Sigmoid colon (tissue), 7 donors: ENCODE data around the gene MYT1. TPM values are rescaled to one million over a fixed set of nuclear protein-coding genes. Genes with fewer than 3 reads are reported as not detected.

Experiments
- DNase-seq: peaks from one replicate; pipeline ENCODE4 v3.0.0-alpha.2; 2019
- H3K27ac ChIP-seq, 4 donors: fragments of 200-600 bp; sonication (generic); one replicate each; pipeline ENCODE4 v1.5.1; 2016 to 2019; ENCODE audit warnings: mild to moderate bottlenecking in 1 of 4
- H3K27me3 ChIP-seq, 3 donors: fragments of 200-600 bp; sonication (generic); one replicate each; pipeline ENCODE4 v1.5.1; 2019; ENCODE audit warnings: mild to moderate bottlenecking in 1 of 3
- H3K36me3 ChIP-seq, 4 donors: fragments of 200-600 bp; sonication (generic); one replicate each; pipeline ENCODE4 v1.5.1; 2016 to 2019
- H3K4me1 ChIP-seq, 4 donors: fragments of 200-600 bp; sonication (generic); one replicate each; pipeline ENCODE4 v1.5.1; 2017 to 2019
- H3K4me3 ChIP-seq, 4 donors: fragments of 200-600 bp; sonication (generic); one replicate each; pipeline ENCODE4 v1.5.1; 2017 to 2019; ENCODE audit warnings: mild to moderate bottlenecking in 2 of 4, moderate library complexity in 1 of 4
- H3K9me3 ChIP-seq, 4 donors: fragments of 200-600 bp in 3 of 4; sonication (generic) in 3 of 4; one replicate each; pipeline versions ENCODE4 v1.5.1 to v1.6.1; 2013 to 2019
- CTCF ChIP-seq, 4 experiments: fragments of 450-650 bp in 3 of 4; fragments of 200-600 bp in 1 of 4; IDR thresholded peaks; one replicate each; pipeline ENCODE4 v1.5.1; 2016 to 2019; ENCODE audit warnings: antibody characterized with exemption in 4 of 4, mild to moderate bottlenecking in 3 of 4, moderate library complexity in 2 of 4
- EP300 ChIP-seq, 4 donors: sonication (generic); formaldehyde crosslinking; IDR thresholded peaks; one replicate each; pipeline ENCODE4 v1.6.1; 2017; ENCODE audit warnings: antibody characterized with exemption in 4 of 4
- POLR2A ChIP-seq, 2 donors: fragments of 450-650 bp; IDR thresholded peaks; one replicate each; pipeline ENCODE4 v1.6.1; 2016; ENCODE audit warnings: antibody characterized with exemption in 2 of 2, mild to moderate bottlenecking in 2 of 2, moderate library complexity in 2 of 2
- POLR2AphosphoS5 ChIP-seq, 4 donors: sonication (generic); formaldehyde crosslinking; IDR thresholded peaks; one replicate each; pipeline ENCODE4 v1.6.1; 2017; ENCODE audit warnings: antibody characterized with exemption in 4 of 4
- WGBS, 2 donors: extraction: QIAGEN DNeasy Blood & Tissue Kit; methylation state at CpG; one replicate each; pipeline ENCODE4 v1.1.7; 2013; 5-methylcytosine and 5-hydroxymethylcytosine counted together
- intact Hi-C: fragments of 100-400 bp; cut with DNase I; formaldehyde crosslinking; loops from one replicate; pipeline ENCODE4 v1.15.1; 2023
- polyA plus RNA-seq, 3 donors: library from polyadenylated mRNA; stranded (reverse); fragments of 200-250 nt; gene quantifications; one replicate each; pipeline ENCODE4 v1.2.3, GENCODE V29; 2013
- total RNA-seq, 4 donors: library from RNA; depleted of rRNA; stranded (reverse); fragments of >200 nt; gene quantifications; one replicate each; pipeline ENCODE4 v1.1.0, GENCODE V29; 2016
- donor health status: healthy with polysubstance abuse.
- donor health status: Bipolar disorder and iron deficiency.
- donor health status: healthy.

Gene MYT1
- total and polyA plus RNA-seq, 7 donors: under 0.01 to 1.1 (median 0.27) TPM; not detected in 2

GRCh38 chr20:64198347-64198746 lies 34.1 kb downstream of the MYT1 start:
- WGBS, 2 donors: 86 to 89% methylated on average over 9 of the region's 9 CpGs
- no peak for DNase-seq
- Histone ChIP-seq H3K9me3 (no peaks in the 10 kb centered on the region), H3K27ac (no peak overlapping the region), H3K4me3 (no peak overlapping the region), H3K36me3 (no peaks in the 10 kb centered on the region), H3K4me1 (no peaks in the 10 kb centered on the region), H3K27me3 (peaks cover 0 to 29% (median 3%) of the 10 kb centered on the region in 3 donors)
- intact Hi-C loops: no loop called here
- no peak for TF ChIP-seq EP300 (IDR thresholded peaks at IDR 0.05)
- no peak for TF ChIP-seq POLR2A (IDR thresholded peaks at IDR 0.05)
- no peak for TF ChIP-seq POLR2AphosphoS5 (IDR thresholded peaks at IDR 0.05)
- TF ChIP-seq CTCF (IDR thresholded peaks at IDR 0.05): no peak

- no peak for TF ChIP-seq POLR2A (IDR thresholded peaks at IDR 0.05)
- no peak for TF ChIP-seq EP300 (IDR thresholded peaks at IDR 0.05)
- no peak for TF ChIP-seq CTCF (IDR thresholded peaks at IDR 0.05)
- no peak for TF ChIP-seq POLR2AphosphoS5 (IDR thresholded peaks at IDR 0.05)
- H3K27ac ChIP-seq: no peak overlapping the region
- H3K36me3 ChIP-seq: no peaks in the 10 kb centered on the region
- no peak overlapping the region for H3K4me3 ChIP-seq
- DNase-seq: no peak
- H3K4me1 ChIP-seq: no peaks in the 10 kb centered on the region
- WGBS, 2 donors: 83 to 86% methylated on average over 8 of the region's 8 CpGs
- H3K27me3 ChIP-seq: peaks cover 0 to 33% (median 3%) of the 10 kb centered on the region in 3 donors
- no peaks in the 10 kb centered on the region for H3K9me3 ChIP-seq
- intact Hi-C loops: no loop called here
These were observed 35.1 kb downstream of the MYT1 start for GRCh38 chr20:64199395-64199794.

GRCh38 chr20:64200740-64201139 lies 36.5 kb downstream of the MYT1 start:
- no peak for TF ChIP-seq EP300 (IDR thresholded peaks at IDR 0.05)
- no peak for TF ChIP-seq POLR2A (IDR thresholded peaks at IDR 0.05)
- no peak for TF ChIP-seq CTCF (IDR thresholded peaks at IDR 0.05)
- no peak for TF ChIP-seq POLR2AphosphoS5 (IDR thresholded peaks at IDR 0.05)
- H3K36me3 ChIP-seq: no peaks in the 10 kb centered on the region
- intact Hi-C loops: no loop called here
- no peaks in the 10 kb centered on the region for H3K9me3 ChIP-seq
- H3K27me3 ChIP-seq: peaks cover 0 to 43% (median 3%) of the 10 kb centered on the region in 3 donors
- no peak for DNase-seq
- no peaks in the 10 kb centered on the region for H3K4me1 ChIP-seq
- H3K27ac ChIP-seq: no peak overlapping the region
- no peak overlapping the region for H3K4me3 ChIP-seq
- 80 to 86% methylated on average over 16 of the region's 16 CpGs for WGBS, 2 donors

- no peaks in the 10 kb centered on the region for H3K36me3 ChIP-seq
- DNase-seq: no peak
- H3K4me1 ChIP-seq: no peaks in the 10 kb centered on the region
- TF ChIP-seq POLR2A (IDR thresholded peaks at IDR 0.05) (no peak), CTCF (IDR thresholded peaks at IDR 0.05) (no peak)
- H3K9me3 ChIP-seq: no peaks in the 10 kb centered on the region
- 87 to 91% methylated on average over 35 of the region's 35 CpGs for WGBS, 2 donors
- no peak overlapping the region for H3K4me3 ChIP-seq
- H3K27me3 ChIP-seq: peaks cover 0 to 44% (median 3%) of the 10 kb centered on the region in 3 donors
- intact Hi-C loops: no loop called here
- H3K27ac ChIP-seq: no peak overlapping the region
These were observed 37.4 kb downstream of the MYT1 start for GRCh38 chr20:64201653-64202052.

- no peak for DNase-seq
- intact Hi-C loops: no loop called here
These were observed 39.0 kb downstream of the MYT1 start for GRCh38 chr20:64203037-64203777.

More at GRCh38 chr20:64203037-64203777, 39.0 kb downstream of the MYT1 start:
- Histone ChIP-seq H3K9me3 (no peaks in the 10 kb centered on the region), H3K27ac (no peak overlapping the region), H3K4me1 (no peaks in the 10 kb centered on the region), H3K27me3 (peaks cover 0 to 37% (median 0%) of the 10 kb centered on the region in 3 donors), H3K36me3 (no peaks in the 10 kb centered on the region), H3K4me3 (no peak overlapping the region)
- no peak for TF ChIP-seq POLR2AphosphoS5 (IDR thresholded peaks at IDR 0.05)
- no peak for TF ChIP-seq CTCF (IDR thresholded peaks at IDR 0.05)
- TF ChIP-seq POLR2A (IDR thresholded peaks at IDR 0.05): no peak
- TF ChIP-seq EP300 (IDR thresholded peaks at IDR 0.05): no peak
- WGBS, 2 donors: 75 to 84% methylated on average over 17 of the region's 17 CpGs
